Measurements from ENCODE around the gene XIRP2. TPM values are rescaled to one million over a fixed set of nuclear protein-coding genes. Genes with fewer than 3 reads are reported as not detected.

XIRP2 gene
- total and polyA plus RNA-seq, 10 of the 15 experiments (the other 5 are each of a cell fraction or from before 2014, with no cell fraction given), result 0.03 TPM; not detected in 9

DNA sequence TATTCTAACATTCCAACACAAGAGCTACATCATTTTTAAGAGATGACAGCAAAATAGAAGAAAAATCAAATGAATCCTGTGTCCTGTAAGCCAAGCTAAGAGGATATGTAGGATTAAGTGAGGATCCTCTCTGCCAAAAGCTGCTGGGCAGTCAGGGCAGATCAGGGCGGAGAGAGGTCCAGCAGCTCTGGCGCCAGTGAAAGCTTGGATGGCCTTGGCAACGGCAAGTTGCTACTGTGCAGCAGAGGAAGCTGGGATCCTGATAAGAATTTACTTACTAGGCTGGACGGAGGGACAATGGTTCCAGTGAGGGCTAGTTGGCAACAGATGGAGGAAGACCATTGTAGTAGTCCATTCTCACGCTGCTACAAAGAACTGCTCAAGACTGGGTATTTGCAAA, 391.5 kb downstream of the XIRP2 start (continued):
- TF ChIP-seq, protein P1, sequence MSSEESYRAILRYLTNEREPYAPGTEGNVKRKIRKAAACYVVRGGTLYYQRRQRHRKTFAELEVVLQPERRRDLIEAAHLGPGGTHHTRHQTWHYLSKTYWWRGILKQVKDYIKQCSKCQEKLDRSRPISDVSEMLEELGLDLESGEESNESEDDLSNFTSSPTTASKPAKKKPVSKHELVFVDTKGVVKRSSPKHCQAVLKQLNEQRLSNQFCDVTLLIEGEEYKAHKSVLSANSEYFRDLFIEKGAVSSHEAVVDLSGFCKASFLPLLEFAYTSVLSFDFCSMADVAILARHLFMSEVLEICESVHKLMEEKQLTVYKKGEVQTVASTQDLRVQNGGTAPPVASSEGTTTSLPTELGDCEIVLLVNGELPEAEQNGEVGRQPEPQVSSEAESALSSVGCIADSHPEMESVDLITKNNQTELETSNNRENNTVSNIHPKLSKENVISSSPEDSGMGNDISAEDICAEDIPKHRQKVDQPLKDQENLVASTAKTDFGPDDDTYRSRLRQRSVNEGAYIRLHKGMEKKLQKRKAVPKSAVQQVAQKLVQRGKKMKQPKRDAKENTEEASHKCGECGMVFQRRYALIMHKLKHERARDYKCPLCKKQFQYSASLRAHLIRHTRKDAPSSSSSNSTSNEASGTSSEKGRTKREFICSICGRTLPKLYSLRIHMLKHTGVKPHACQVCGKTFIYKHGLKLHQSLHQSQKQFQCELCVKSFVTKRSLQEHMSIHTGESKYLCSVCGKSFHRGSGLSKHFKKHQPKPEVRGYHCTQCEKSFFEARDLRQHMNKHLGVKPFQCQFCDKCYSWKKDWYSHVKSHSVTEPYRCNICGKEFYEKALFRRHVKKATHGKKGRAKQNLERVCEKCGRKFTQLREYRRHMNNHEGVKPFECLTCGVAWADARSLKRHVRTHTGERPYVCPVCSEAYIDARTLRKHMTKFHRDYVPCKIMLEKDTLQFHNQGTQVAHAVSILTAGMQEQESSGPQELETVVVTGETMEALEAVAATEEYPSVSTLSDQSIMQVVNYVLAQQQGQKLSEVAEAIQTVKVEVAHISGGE (CRISPR knock-in tag; IDR thresholded peaks at IDR 0.05), result no peak
- no peak for TF ChIP-seq TARDBP (IDR thresholded peaks at IDR 0.05; ENCODE audit: borderline replicate concordance)
- TF ChIP-seq, protein P2, sequence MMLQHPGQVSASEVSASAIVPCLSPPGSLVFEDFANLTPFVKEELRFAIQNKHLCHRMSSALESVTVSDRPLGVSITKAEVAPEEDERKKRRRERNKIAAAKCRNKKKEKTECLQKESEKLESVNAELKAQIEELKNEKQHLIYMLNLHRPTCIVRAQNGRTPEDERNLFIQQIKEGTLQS (IDR thresholded peaks at IDR 0.05; ENCODE audit: borderline replicate concordance, extremely low read depth, low read depth, low read length), result no peak

DNA sequence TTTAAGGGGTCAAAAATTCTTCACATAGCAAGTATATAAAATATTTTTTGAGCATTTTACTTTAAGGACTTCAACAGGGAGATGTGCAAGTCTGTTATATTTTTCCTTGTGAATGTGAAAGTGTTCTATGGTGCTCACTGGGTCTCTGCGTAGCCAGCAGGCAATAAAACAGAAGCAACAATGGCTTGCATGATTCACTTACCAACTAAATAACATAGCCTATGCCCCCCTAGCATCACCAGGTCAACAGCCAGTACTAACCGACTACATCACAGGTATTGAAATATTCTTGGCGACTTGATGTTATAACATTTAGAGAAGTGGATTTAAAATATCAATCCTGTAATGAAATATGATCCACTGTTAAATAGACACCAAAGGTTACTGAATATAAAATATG, 398.9 kb downstream of the XIRP2 start:
- Histone ChIP-seq H3K27me3 (replicated peaks in 1 of 2; ENCODE audit: control insufficient read depth in 2 of 2, insufficient read depth in 2 of 2, low read length in 1 of 2) (no peaks in the 10 kb centered on the region; a peak in 1 of 4 replicates), H3K36me3 (ENCODE audit: control insufficient read depth in 2 of 2, insufficient read depth in 2 of 2, low read length in 1 of 2) (no peaks in the 10 kb centered on the region), H3K4me1 (ENCODE audit: control insufficient read depth, insufficient read depth, low read length) (no peaks in the 10 kb centered on the region), H2AFZ (ENCODE audit: control insufficient read depth, low read depth, low read length) (no peak overlapping the region), H3K4me2 (ENCODE audit: control insufficient read depth, insufficient read depth) (no peak overlapping the region), H3K79me2 (ENCODE audit: control insufficient read depth, insufficient read depth, low read length) (no peaks in the 10 kb centered on the region), H3K9me3 (replicated peaks; ENCODE audit: control insufficient read depth, insufficient read depth, low read length) (no peaks in the 10 kb centered on the region), H3K27ac (ENCODE audit: control insufficient read depth, insufficient read depth) (no peak overlapping the region), H4K20me1 (ENCODE audit: control insufficient read depth, insufficient read depth) (no peaks in the 10 kb centered on the region), H3K9ac (ENCODE audit: control insufficient read depth, insufficient read depth, low read length) (no peak overlapping the region), H3K4me3 (no peak overlapping the region)
- POLR2A ChIA-PET, result no interaction called here
- ATAC-seq, result no peak
- RAD21 ChIA-PET (ENCODE audit: unreplicated experiment), result no interaction called here
- no TSS peak for BruUV-seq (replicated peaks)
- in situ Hi-C loops (cut with MboI) (no loop called here), intact Hi-C loops (cut with micrococcal nuclease; ENCODE audit: unreplicated experiment) (no loop called here)
- FAIRE-seq, result no peak
- SMC1A ChIA-PET (ENCODE audit: uncharacterized antibody, unreplicated experiment), result interaction anchor here (0.7 kb wide), 1 partner anchor 117 kb away, joined by 3 read pairs; no protein-coding TSS in a partner anchor
- no peak for DNase-seq (ENCODE audit: low read depth, low spot score)
- CTCF ChIA-PET, result interaction anchor here (0.7 kb wide), 1 partner anchor 165 kb away, joined by 3 read pairs; no protein-coding TSS in a partner anchor
- 56% methylated on average over 3 of the region's 3 CpGs for WGBS (ENCODE audit: insufficient coverage, insufficient replicate concordance, low lambda C conversion rate, missing lambda C conversion rate)
- TF ChIP-seq FOXM1 (IDR thresholded peaks at IDR 0.05; ENCODE audit: low read depth, low read length), result no peak
- TF ChIP-seq, protein P3, sequence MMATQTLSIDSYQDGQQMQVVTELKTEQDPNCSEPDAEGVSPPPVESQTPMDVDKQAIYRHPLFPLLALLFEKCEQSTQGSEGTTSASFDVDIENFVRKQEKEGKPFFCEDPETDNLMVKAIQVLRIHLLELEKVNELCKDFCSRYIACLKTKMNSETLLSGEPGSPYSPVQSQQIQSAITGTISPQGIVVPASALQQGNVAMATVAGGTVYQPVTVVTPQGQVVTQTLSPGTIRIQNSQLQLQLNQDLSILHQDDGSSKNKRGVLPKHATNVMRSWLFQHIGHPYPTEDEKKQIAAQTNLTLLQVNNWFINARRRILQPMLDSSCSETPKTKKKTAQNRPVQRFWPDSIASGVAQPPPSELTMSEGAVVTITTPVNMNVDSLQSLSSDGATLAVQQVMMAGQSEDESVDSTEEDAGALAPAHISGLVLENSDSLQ (IDR thresholded peaks at IDR 0.05), result no peak
- no peak for TF ChIP-seq ATF7 (IDR thresholded peaks at IDR 0.05; ENCODE audit: low read depth)
- TF ChIP-seq, protein P4, sequence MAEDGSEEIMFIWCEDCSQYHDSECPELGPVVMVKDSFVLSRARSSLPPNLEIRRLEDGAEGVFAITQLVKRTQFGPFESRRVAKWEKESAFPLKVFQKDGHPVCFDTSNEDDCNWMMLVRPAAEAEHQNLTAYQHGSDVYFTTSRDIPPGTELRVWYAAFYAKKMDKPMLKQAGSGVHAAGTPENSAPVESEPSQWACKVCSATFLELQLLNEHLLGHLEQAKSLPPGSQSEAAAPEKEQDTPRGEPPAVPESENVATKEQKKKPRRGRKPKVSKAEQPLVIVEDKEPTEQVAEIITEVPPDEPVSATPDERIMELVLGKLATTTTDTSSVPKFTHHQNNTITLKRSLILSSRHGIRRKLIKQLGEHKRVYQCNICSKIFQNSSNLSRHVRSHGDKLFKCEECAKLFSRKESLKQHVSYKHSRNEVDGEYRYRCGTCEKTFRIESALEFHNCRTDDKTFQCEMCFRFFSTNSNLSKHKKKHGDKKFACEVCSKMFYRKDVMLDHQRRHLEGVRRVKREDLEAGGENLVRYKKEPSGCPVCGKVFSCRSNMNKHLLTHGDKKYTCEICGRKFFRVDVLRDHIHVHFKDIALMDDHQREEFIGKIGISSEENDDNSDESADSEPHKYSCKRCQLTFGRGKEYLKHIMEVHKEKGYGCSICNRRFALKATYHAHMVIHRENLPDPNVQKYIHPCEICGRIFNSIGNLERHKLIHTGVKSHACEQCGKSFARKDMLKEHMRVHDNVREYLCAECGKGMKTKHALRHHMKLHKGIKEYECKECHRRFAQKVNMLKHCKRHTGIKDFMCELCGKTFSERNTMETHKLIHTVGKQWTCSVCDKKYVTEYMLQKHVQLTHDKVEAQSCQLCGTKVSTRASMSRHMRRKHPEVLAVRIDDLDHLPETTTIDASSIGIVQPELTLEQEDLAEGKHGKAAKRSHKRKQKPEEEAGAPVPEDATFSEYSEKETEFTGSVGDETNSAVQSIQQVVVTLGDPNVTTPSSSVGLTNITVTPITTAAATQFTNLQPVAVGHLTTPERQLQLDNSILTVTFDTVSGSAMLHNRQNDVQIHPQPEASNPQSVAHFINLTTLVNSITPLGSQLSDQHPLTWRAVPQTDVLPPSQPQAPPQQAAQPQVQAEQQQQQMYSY (CRISPR knock-in tag; IDR thresholded peaks at IDR 0.05), result no peak
- TF ChIP-seq, protein P5, sequence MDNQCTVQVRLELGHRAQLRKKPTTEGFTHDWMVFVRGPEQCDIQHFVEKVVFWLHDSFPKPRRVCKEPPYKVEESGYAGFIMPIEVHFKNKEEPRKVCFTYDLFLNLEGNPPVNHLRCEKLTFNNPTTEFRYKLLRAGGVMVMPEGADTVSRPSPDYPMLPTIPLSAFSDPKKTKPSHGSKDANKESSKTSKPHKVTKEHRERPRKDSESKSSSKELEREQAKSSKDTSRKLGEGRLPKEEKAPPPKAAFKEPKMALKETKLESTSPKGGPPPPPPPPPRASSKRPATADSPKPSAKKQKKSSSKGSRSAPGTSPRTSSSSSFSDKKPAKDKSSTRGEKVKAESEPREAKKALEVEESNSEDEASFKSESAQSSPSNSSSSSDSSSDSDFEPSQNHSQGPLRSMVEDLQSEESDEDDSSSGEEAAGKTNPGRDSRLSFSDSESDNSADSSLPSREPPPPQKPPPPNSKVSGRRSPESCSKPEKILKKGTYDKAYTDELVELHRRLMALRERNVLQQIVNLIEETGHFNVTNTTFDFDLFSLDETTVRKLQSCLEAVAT (IDR thresholded peaks at IDR 0.05), result no peak
- TF ChIP-seq, protein P6, sequence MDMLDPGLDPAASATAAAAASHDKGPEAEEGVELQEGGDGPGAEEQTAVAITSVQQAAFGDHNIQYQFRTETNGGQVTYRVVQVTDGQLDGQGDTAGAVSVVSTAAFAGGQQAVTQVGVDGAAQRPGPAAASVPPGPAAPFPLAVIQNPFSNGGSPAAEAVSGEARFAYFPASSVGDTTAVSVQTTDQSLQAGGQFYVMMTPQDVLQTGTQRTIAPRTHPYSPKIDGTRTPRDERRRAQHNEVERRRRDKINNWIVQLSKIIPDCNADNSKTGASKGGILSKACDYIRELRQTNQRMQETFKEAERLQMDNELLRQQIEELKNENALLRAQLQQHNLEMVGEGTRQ (IDR thresholded peaks at IDR 0.05; ENCODE audit: borderline replicate concordance, low read depth, low read length), result no peak
- TF ChIP-seq KDM1A (IDR thresholded peaks at IDR 0.05; ENCODE audit: borderline replicate concordance), result no peak
- no peak for TF ChIP-seq NFYA (IDR thresholded peaks at IDR 0.05; ENCODE audit: borderline replicate concordance, low read depth, low read length)
